ENCODE measurements around the gene ABCB11.

ABCB11 gene

GRCh38 chr2:168974428-168974827, 56.7 kb downstream of the ABCB11 start:
- no peak overlapping the region for H3K14ac ChIP-seq (ENCODE audit: low read length)
- H3K79me1 ChIP-seq (ENCODE audit: low read length), result no peaks in the 10 kb centered on the region
- H4K8ac ChIP-seq (ENCODE audit: low read depth, low read length), result no peak overlapping the region
- H4K91ac ChIP-seq (ENCODE audit: low read depth, low read length), result no peak overlapping the region
- H2BK5ac ChIP-seq (ENCODE audit: low read depth, low read length, poor library complexity), result no peak overlapping the region
- H2BK12ac ChIP-seq (ENCODE audit: low read length), result no peak overlapping the region
- no peaks in the 10 kb centered on the region for H3K36me3 ChIP-seq (ENCODE audit: control insufficient read depth in 1 of 2, insufficient read depth in 2 of 2, low read length in 2 of 2)
- H3K4me1 ChIP-seq (ENCODE audit: control insufficient read depth in 1 of 2, insufficient read depth in 2 of 2, low read length in 2 of 2), result no peaks in the 10 kb centered on the region
- no peak overlapping the region for H3K18ac ChIP-seq (ENCODE audit: low read length)
- no peak overlapping the region for H2AK5ac ChIP-seq (ENCODE audit: low read length)
- no peak overlapping the region for H4K12ac ChIP-seq (ENCODE audit: low read depth, low read length)
- no peak overlapping the region for H3K4me3 ChIP-seq (ENCODE audit: low read depth, low read length)
- no peak overlapping the region for H2BK120ac ChIP-seq (ENCODE audit: insufficient read depth, low read length, poor library complexity)
- no peaks in the 10 kb centered on the region for H3K9me3 ChIP-seq (ENCODE audit: insufficient read depth, low read depth, low read length)
- no CpG with 5 or more reads among the region's 2 CpGs for whole genome bisulfite sequencing (ENCODE audit: extremely low coverage, insufficient coverage, insufficient read length)
- H2AFZ ChIP-seq (ENCODE audit: insufficient read depth, low read length, poor library complexity), result no peak overlapping the region
- H3K27ac ChIP-seq (ENCODE audit: low read depth, low read length), result no peak overlapping the region
- no peak overlapping the region for H3K4me2 ChIP-seq (ENCODE audit: low read length)
- no peak overlapping the region for H3K4ac ChIP-seq (ENCODE audit: low read depth, low read length)
- DNase-seq, result no peak
- no peak overlapping the region for H3K23ac ChIP-seq (ENCODE audit: low read length)
- H3K79me2 ChIP-seq (ENCODE audit: control insufficient read depth, insufficient read depth, low read length, poor library complexity), result no peaks in the 10 kb centered on the region
- no peaks in the 10 kb centered on the region for H3K27me3 ChIP-seq (ENCODE audit: insufficient read depth, low read length)
- no peak overlapping the region for H3K9ac ChIP-seq (ENCODE audit: low read length)

- no peak overlapping the region for H2AFZ ChIP-seq (ENCODE audit: insufficient read depth, low read length, poor library complexity)
- H3K79me1 ChIP-seq (ENCODE audit: low read length), result no peaks in the 10 kb centered on the region
- H3K14ac ChIP-seq (ENCODE audit: low read length), result no peak overlapping the region
- no peak overlapping the region for H2BK120ac ChIP-seq (ENCODE audit: insufficient read depth, low read length, poor library complexity)
- DNase-seq, result peak in 1 of 2 donors; percentile 24
- H3K4me3 ChIP-seq (ENCODE audit: low read depth, low read length), result no peak overlapping the region
- H2BK5ac ChIP-seq (ENCODE audit: low read depth, low read length, poor library complexity), result no peak overlapping the region
- H3K27me3 ChIP-seq (ENCODE audit: insufficient read depth, low read length), result no peaks in the 10 kb centered on the region
- no peak overlapping the region for H4K12ac ChIP-seq (ENCODE audit: low read depth, low read length)
- H3K4me2 ChIP-seq (ENCODE audit: low read length), result no peak overlapping the region
- WGBS (ENCODE audit: extremely low coverage, insufficient coverage, insufficient read length), result no CpG with 5 or more reads among the region's 3 CpGs
- H3K36me3 ChIP-seq (ENCODE audit: control insufficient read depth in 1 of 2, insufficient read depth in 2 of 2, low read length in 2 of 2), result no peaks in the 10 kb centered on the region
- H4K91ac ChIP-seq (ENCODE audit: low read depth, low read length), result no peak overlapping the region
- H3K4me1 ChIP-seq (ENCODE audit: control insufficient read depth in 1 of 2, insufficient read depth in 2 of 2, low read length in 2 of 2), result no peaks in the 10 kb centered on the region
- no peak overlapping the region for H3K4ac ChIP-seq (ENCODE audit: low read depth, low read length)
- no peak overlapping the region for H4K8ac ChIP-seq (ENCODE audit: low read depth, low read length)
- no peaks in the 10 kb centered on the region for H3K9me3 ChIP-seq (ENCODE audit: insufficient read depth, low read depth, low read length)
- H3K18ac ChIP-seq (ENCODE audit: low read length), result no peak overlapping the region
- no peak overlapping the region for H2BK12ac ChIP-seq (ENCODE audit: low read length)
- no peaks in the 10 kb centered on the region for H3K79me2 ChIP-seq (ENCODE audit: control insufficient read depth, insufficient read depth, low read length, poor library complexity)
- H3K9ac ChIP-seq (ENCODE audit: low read length), result no peak overlapping the region
- no peak overlapping the region for H3K27ac ChIP-seq (ENCODE audit: low read depth, low read length)
- no peak overlapping the region for H2AK5ac ChIP-seq (ENCODE audit: low read length)
- H3K23ac ChIP-seq (ENCODE audit: low read length), result no peak overlapping the region
Observed at GRCh38 chr2:168971261-168971660, 59.9 kb downstream of the ABCB11 start.

- Histone ChIP-seq H3K79me2 (ENCODE audit: control insufficient read depth, insufficient read depth, low read length, poor library complexity) (no peaks in the 10 kb centered on the region), H4K91ac (ENCODE audit: low read depth, low read length) (no peak overlapping the region)
- no peak for DNase-seq
Observed at GRCh38 chr2:168970711-168971233, 60.4 kb downstream of the ABCB11 start.

GRCh38 chr2:168969865-168970264, 61.3 kb downstream of the ABCB11 start:
- no peak overlapping the region for H3K14ac ChIP-seq (ENCODE audit: low read length)
- H3K9ac ChIP-seq (ENCODE audit: low read length), result no peak overlapping the region
- H3K79me1 ChIP-seq (ENCODE audit: low read length), result no peaks in the 10 kb centered on the region
- no peak overlapping the region for H2BK5ac ChIP-seq (ENCODE audit: low read depth, low read length, poor library complexity)
- no peak overlapping the region for H3K4me2 ChIP-seq (ENCODE audit: low read length)
- no peak overlapping the region for H4K8ac ChIP-seq (ENCODE audit: low read depth, low read length)
- no peaks in the 10 kb centered on the region for H3K79me2 ChIP-seq (ENCODE audit: control insufficient read depth, insufficient read depth, low read length, poor library complexity)
- H3K9me3 ChIP-seq (ENCODE audit: insufficient read depth, low read depth, low read length), result no peaks in the 10 kb centered on the region
- no peak overlapping the region for H3K4ac ChIP-seq (ENCODE audit: low read depth, low read length)
- no peak for DNase-seq
- no peak overlapping the region for H2AFZ ChIP-seq (ENCODE audit: insufficient read depth, low read length, poor library complexity)
- no peak overlapping the region for H4K91ac ChIP-seq (ENCODE audit: low read depth, low read length)
- no peak overlapping the region for H3K23ac ChIP-seq (ENCODE audit: low read length)
- H2BK120ac ChIP-seq (ENCODE audit: insufficient read depth, low read length, poor library complexity), result no peak overlapping the region
- H3K36me3 ChIP-seq (ENCODE audit: control insufficient read depth in 1 of 2, insufficient read depth in 2 of 2, low read length in 2 of 2), result no peaks in the 10 kb centered on the region
- no peak overlapping the region for H3K18ac ChIP-seq (ENCODE audit: low read length)
- no peak overlapping the region for H4K12ac ChIP-seq (ENCODE audit: low read depth, low read length)
- H3K27me3 ChIP-seq (ENCODE audit: insufficient read depth, low read length), result no peaks in the 10 kb centered on the region
- no CpG with 5 or more reads among the region's 2 CpGs for WGBS (ENCODE audit: extremely low coverage, insufficient coverage, insufficient read length)
- H3K4me3 ChIP-seq (ENCODE audit: low read depth, low read length), result no peak overlapping the region
- no peak overlapping the region for H2BK12ac ChIP-seq (ENCODE audit: low read length)
- H3K4me1 ChIP-seq (ENCODE audit: control insufficient read depth in 1 of 2, insufficient read depth in 2 of 2, low read length in 2 of 2), result no peaks in the 10 kb centered on the region
- H3K27ac ChIP-seq (ENCODE audit: low read depth, low read length), result no peak overlapping the region
- H2AK5ac ChIP-seq (ENCODE audit: low read length), result no peak overlapping the region

More at GRCh38 chr2:168970711-168971233, 60.4 kb downstream of the ABCB11 start:
- no peak overlapping the region for H2AFZ ChIP-seq (ENCODE audit: insufficient read depth, low read length, poor library complexity)
- no peak overlapping the region for H3K4me3 ChIP-seq (ENCODE audit: low read depth, low read length)
- no peak overlapping the region for H2BK5ac ChIP-seq (ENCODE audit: low read depth, low read length, poor library complexity)
- H3K9me3 ChIP-seq (ENCODE audit: insufficient read depth, low read depth, low read length), result no peaks in the 10 kb centered on the region
- H2BK12ac ChIP-seq (ENCODE audit: low read length), result no peak overlapping the region
- no peak overlapping the region for H4K8ac ChIP-seq (ENCODE audit: low read depth, low read length)
- no peak overlapping the region for H3K14ac ChIP-seq (ENCODE audit: low read length)
- H3K9ac ChIP-seq (ENCODE audit: low read length), result no peak overlapping the region
- no peaks in the 10 kb centered on the region for H3K4me1 ChIP-seq (ENCODE audit: control insufficient read depth in 1 of 2, insufficient read depth in 2 of 2, low read length in 2 of 2)
- no peaks in the 10 kb centered on the region for H3K36me3 ChIP-seq (ENCODE audit: control insufficient read depth in 1 of 2, insufficient read depth in 2 of 2, low read length in 2 of 2)
- no peak overlapping the region for H4K12ac ChIP-seq (ENCODE audit: low read depth, low read length)
- no peaks in the 10 kb centered on the region for H3K79me1 ChIP-seq (ENCODE audit: low read length)
- H3K27ac ChIP-seq (ENCODE audit: low read depth, low read length), result no peak overlapping the region
- no peaks in the 10 kb centered on the region for H3K27me3 ChIP-seq (ENCODE audit: insufficient read depth, low read length)
- no peak overlapping the region for H2BK120ac ChIP-seq (ENCODE audit: insufficient read depth, low read length, poor library complexity)
- H3K18ac ChIP-seq (ENCODE audit: low read length), result no peak overlapping the region
- no peak overlapping the region for H2AK5ac ChIP-seq (ENCODE audit: low read length)
- no peak overlapping the region for H3K23ac ChIP-seq (ENCODE audit: low read length)
- H3K4me2 ChIP-seq (ENCODE audit: low read length), result no peak overlapping the region
- no peak overlapping the region for H3K4ac ChIP-seq (ENCODE audit: low read depth, low read length)
